Skin of body (tissue), 2 donors: ENCODE data around the gene UST. TPM values are rescaled to one million over a fixed set of nuclear protein-coding genes. Genes with fewer than 3 reads are reported as not detected.
"Not testable (repeated sequence)": the region's sequence is repeated elsewhere in the genome, so short reads cannot be mapped to it uniquely, and the experiment has no call there.

Experiments
- DNase-seq: peaks from one replicate; lab custom pipeline; 2025; lab: John Stamatoyannopoulos, UW
- total RNA-seq: library from RNA; depleted of rRNA; stranded (reverse); fragments of >200 nt; gene quantifications from one replicate; pipeline ENCODE4 v1.2.3, GENCODE V29; 2014

UST gene
- total RNA-seq, 1 donor from 2014 or later, result 25.0 TPM

DNA sequence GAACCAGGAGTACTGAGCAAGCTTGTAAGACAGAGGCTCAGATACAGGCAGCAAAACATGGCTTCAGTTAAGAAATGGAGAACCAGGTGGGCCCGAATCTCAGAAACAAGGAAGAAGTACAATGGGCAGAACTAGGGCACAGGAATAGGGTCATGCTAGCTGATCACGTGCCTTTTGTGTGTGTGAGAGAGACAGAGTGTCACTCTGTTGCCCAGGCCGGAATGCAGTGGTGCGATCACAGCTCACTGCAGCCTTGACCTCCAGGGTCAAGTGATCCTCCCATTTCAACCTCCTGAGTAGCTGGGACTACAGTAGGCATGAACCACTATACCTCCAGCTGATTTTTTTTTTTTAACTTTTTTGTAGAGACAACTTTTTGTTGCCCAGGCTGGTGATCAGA is 257.8 kb downstream of the UST start:
- DNase-seq, result no peak

DNA sequence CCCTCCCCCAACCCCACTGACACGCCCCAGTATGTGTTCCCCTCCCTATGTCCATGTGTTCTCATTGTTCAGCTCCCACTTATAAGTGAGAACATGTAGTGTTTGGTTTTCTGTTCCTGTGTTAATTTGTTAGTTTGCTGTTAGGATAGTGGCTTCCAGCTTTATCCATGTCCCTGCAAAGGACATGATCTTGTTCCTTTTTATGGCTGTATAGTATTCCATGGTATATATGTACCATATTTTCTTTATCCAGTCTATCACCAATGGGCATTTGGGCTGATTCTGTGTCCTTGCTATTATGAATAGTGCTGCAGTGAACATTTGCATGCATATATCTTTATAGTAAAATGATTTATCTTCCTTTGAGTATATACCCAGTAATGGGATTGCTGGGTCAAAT is 259.4 kb downstream of the UST start:
- not testable (repeated sequence) for DNase-seq

- DNase-seq, result no peak
Observed at GRCh38 chr6:149006671-149007070, 259.8 kb downstream of the UST start.

DNA sequence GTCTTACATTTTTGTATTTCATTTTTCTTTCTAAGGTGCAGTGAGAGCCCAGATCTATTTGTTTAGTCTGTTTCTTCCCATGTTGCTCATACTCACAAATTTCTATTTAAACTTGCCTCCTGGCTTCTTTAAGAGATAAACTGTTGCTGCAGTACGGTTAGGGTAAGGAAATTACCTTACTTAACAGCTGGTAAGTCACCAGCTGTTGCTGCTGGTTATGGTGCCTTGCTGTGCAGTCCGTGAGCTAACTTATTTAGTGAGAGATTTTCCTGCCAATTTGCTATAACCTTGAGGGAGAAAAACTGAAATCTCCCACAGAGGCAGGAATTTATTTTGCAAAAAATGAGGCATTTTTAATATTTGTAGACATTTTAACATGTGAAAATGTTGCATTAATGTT is 261.0 kb downstream of the UST start:
- DNase-seq, result no peak

GRCh38 chr6:149008741-149009140 is 261.9 kb downstream of the UST start:
- DNase-seq, result no peak

- DNase-seq, result peak; percentile 73
Observed at GRCh38 chr6:149012040-149012545, 265.3 kb downstream of the UST start.

GRCh38 chr6:149013586-149014344 is 266.9 kb downstream of the UST start:
- no peak for DNase-seq

GRCh38 chr6:149014631-149015534 is 268.1 kb downstream of the UST start:
- DNase-seq, result peak; percentile 93

DNA sequence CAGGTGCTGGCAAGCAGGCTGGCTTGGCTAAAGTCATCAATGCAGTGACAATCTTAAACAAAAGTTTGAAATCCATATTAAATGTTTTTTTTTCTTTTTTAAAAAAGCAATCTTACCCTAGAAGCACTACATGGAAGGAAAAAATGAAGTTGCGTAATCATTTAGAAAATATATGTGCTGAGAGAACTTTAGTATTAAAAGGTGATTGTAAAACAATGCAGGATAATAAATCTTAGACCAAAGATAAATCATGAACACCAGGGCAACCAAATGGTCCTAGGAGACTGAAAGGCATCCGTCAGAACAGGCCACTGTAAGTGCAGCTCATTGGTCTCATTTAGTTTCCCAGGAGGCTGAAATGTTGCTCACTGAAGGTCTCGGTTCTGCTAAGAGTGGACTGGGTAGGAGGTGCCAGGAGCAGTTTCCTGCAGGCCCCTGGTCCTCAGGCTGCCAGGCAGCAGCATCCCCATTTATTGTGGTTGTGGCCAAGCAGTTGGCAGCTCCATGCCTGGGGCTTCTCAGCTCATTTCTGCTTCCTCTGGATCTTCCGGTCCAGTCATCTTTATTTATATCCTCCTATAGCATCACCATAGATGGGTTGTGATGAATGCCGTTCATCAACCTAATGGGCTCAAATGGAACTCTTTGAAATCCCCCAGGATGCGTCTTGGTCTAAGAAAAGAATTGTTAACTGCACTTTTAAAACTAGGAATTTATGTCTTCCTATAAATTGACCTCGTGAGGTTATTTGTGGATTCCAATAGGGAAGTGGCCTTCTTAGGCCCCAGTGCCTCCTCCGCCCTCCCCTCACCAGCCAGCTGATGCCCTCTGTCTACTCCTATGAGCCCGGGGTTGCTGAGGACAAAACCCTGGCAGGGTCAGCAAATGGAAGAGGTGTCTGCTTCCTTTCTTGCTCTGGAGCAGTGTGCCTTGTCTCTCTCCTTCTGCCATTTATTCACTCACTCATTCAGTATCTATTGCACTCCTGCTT is 269.0 kb downstream of the UST start:
- DNase-seq, result peak; percentile 63

DNA sequence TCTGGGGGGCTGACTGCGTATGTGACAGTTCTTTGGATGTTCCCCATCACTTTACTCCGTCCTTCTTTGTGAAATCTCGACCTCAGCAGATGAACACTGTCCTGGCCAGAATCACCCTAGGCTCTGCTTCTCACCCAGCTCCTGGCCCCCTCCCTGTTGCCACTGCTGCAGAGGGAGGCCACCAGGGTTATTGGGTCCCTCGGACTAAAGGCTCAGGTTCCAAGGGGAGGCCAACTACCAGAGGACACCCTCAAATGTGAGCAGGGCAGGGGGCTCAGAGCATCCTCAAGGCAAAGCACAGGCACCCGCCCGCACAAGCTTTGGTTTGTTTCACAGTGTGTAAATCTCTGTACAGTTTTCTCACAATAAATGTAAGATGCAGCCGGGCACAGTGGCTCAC is 269.9 kb downstream of the UST start:
- DNase-seq, result no peak

- no peak for DNase-seq
Observed at GRCh38 chr6:149020319-149020718, 273.5 kb downstream of the UST start.

GRCh38 chr6:149024361-149024760 is 277.5 kb downstream of the UST start:
- DNase-seq, result no peak

DNA sequence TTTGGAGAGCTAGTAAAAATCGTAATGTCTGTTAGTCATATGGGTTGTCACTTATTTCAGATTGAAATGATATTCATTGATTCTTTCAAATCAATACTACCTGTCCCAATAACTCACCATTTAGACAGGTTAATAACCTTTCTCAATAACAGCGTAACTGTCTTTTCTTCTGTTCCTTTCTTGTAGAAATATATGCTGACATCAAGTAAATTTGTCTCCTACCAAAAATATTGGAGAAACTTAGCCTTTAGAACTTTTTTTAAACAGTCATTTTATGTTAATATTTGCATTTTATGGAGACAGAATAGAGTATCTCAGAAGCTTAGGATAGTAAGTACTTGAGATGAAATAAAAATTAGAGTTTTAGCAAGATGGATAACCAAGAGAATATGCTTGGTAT is 278.2 kb downstream of the UST start:
- DNase-seq, result no peak

DNA sequence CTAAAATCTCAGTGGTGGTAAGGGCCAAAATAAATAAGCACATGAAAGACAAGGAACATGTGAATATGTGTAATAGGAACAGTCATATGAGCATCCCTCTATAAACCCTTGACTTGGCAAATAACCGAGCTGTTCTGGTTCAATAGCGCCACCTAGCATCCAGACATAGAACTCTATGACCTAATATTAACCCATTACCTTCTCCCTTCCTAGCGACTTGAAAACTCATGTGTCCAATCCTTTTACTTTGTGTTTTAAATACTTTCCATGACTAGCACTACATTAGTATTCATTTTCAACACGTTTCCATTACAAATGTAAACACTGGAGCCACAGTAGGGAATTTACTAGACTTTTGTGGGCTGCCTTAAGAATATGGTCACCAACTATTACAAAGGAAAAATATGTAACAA is 279.7 kb downstream of the UST start:
- DNase-seq, result peak; percentile 20

GRCh38 chr6:149027484-149027883 is 280.7 kb downstream of the UST start:
- DNase-seq, result no peak

GRCh38 chr6:149028767-149029405 is 282.1 kb downstream of the UST start:
- DNase-seq, result peak; percentile 93

DNA sequence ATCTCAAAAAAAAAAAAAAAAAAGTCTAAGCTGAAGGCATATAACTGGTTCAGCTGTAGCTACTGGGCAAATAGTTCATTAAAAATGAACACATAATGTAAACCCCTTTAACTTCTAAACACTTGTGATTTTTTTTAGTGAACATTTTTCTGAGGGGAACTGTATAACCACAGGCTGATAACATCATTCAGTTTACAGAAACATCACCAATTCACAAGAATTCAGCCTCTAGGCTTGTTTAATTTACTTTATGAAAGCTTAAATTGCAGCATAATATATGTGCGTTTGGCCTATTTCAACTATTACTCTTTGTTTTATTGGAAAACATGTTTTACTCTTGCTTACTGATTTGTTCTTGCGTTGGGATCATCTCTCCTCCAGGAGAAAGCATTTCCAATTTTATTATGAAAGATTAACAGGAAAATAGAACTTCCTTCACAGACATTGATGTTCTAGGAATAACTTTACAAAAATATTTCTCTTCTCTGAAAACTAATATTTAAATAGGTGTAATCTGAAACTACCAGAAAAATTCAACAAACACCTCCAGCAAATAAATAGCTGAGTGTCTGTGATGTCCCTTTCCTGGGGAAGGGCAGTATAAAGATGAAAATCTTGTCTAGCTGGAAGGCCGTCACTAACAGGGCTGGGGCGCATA is 284.5 kb downstream of the UST start:
- DNase-seq, result no peak

DNA sequence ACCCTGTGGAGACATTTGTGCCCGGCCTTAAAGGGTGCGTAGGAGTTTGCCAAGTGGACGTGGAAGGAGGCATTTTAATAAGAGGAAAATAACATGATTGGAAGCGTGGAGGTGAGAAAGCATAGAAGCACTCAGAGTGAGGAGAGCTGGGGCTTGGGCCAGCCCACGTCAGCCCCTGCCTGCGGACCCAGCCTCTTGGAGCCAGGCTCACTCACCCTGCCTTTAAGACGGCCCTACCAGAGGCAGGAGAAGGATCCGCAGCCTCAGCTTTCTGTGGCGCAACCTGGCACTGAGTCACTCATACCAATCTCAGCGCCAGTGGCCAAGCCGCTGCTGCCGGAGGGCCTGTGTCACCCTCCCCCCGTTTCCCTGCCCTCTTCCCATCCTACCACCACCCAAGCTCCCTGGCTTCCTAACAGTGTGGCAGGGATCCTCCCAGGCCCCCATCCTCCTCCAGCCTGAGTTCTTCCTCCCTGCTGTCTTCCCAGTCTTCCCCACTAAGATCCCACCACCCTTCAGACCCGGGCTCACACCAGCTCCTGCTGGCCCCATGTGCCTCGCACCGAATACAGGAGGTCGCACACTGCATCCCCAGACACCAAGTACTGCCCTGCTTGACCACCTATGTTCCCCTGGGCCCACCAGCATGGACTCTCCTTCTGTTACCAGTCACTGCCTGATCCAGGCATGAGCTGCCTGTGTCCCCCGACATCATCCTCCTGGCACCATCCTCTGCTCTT is 285.2 kb downstream of the UST start:
- no peak for DNase-seq
